ENCODE data around the gene HMX3. TPM values are rescaled to one million over a fixed set of nuclear protein-coding genes. Genes with fewer than 3 reads are reported as not detected.

The HMX3 gene
- total RNA-seq, 1 donor from 2014 or later: not detected

DNA sequence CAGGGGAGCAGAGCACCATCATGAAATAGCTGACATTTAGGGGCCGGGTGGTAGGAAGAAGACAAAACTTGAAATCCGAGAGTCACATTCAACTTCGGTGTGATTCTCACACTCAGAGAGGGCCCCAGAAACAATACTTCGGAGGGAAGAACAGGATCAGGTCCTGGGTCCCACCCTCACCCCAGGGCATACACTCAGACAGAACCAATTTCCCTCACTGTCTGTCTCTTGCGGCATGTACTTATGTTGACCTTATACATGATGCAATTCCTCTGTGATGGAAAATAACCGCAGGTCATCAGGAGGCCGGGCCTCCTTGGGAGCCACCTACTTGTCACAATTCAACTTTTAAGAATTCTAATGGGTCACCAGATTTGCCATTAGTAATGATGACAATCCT, 26.3 kb upstream of the HMX3 start:
- TF ChIP-seq, protein P1, sequence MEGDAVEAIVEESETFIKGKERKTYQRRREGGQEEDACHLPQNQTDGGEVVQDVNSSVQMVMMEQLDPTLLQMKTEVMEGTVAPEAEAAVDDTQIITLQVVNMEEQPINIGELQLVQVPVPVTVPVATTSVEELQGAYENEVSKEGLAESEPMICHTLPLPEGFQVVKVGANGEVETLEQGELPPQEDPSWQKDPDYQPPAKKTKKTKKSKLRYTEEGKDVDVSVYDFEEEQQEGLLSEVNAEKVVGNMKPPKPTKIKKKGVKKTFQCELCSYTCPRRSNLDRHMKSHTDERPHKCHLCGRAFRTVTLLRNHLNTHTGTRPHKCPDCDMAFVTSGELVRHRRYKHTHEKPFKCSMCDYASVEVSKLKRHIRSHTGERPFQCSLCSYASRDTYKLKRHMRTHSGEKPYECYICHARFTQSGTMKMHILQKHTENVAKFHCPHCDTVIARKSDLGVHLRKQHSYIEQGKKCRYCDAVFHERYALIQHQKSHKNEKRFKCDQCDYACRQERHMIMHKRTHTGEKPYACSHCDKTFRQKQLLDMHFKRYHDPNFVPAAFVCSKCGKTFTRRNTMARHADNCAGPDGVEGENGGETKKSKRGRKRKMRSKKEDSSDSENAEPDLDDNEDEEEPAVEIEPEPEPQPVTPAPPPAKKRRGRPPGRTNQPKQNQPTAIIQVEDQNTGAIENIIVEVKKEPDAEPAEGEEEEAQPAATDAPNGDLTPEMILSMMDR (conservative IDR thresholded peaks at IDR 0.05; ENCODE audit: low read depth, low read length): no peak
- no peak overlapping the region for H3K4me3 ChIP-seq (ENCODE audit: low read depth, low read length)
- DNase-seq (ENCODE audit: low read depth): no peak

DNA sequence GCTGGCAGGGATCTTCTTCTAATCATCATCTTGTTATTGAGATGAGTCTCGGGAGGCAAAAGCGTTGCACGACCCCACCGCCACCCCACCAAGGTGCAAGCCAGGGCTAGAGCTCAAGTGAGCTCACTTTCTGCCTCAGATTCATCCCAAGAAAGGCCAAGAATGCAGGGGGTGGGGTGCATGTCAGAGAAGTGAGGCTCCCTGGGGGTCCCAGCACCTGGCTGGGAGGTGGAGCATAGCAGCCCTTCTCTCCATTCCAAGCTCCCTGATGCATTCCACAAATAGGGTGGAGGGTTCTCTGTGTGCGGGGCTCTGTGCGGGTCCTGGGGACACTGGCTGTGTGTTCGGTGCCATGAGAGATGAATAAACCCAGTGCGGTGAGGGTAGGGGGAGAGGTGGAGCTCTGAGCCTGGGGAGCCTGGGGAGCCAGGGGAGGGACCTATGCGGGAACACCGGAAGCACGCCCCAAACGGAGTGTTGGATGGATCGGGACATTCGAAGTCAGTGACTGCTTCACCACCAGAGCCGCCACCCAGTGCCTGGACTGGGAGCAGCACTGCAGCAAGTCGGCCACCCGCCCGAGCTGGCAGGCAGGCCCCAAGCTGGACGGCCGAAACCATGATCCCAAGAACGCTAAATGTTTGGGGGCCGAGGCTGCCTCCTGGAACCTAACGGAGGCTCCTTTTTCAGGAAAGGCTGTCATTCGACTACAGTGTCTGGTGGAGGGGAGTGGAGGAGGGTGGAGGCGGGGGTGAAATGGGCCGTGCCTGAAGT, 17.9 kb upstream of the HMX3 start:
- no peak for DNase-seq (ENCODE audit: low read depth)
- TF ChIP-seq, protein P1 (conservative IDR thresholded peaks at IDR 0.05; ENCODE audit: low read depth, low read length): peak; percentile 9
- H3K4me3 ChIP-seq (ENCODE audit: low read depth, low read length): no peak overlapping the region

DNA sequence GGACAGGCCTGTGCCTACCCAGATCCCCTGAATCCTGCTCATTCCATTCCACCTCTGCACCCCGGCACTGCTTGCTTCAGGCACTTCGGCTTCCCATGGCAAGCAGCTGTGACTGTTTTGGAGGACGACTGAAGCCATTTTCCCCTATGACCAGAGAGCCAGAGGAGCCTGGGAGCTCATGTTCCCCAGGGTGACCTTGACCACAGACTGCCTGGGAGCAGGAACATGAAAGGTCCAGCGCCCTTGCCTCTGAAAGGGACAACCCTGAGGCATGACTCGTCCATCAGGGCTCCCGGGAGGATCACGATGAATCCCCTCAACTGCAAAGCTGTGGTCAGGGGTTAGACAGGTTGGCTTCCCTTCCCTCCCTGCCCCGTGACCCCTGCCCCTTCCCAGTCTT, 16.7 kb upstream of the HMX3 start:
- no peak for DNase-seq (ENCODE audit: low read depth)
- TF ChIP-seq, protein P1 (conservative IDR thresholded peaks at IDR 0.05; ENCODE audit: low read depth, low read length): no peak
- H3K4me3 ChIP-seq (ENCODE audit: low read depth, low read length): no peak overlapping the region

DNA sequence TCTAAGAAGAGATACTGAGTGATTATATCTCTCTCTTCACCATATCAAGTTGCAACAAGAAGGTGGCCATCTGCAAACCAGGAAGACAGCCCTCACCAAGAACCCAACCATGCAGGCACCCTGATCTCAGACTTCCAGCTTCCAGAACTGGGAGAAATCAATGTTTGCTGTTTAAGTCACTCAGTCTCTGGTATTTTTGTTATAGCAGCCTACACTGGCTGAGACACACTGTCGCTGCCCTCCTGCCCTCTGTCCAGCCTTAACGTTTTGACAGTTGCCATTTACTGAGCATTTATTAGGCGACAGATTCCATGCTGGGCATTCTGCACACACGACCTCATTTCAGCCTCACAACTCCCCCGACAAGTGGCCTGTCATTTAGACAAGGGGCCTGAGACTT, 9.5 kb upstream of the HMX3 start:
- no peak for DNase-seq (ENCODE audit: low read depth)
- no peak overlapping the region for H3K4me3 ChIP-seq (ENCODE audit: low read depth, low read length)
- TF ChIP-seq, protein P1 (conservative IDR thresholded peaks at IDR 0.05; ENCODE audit: low read depth, low read length): no peak

DNA sequence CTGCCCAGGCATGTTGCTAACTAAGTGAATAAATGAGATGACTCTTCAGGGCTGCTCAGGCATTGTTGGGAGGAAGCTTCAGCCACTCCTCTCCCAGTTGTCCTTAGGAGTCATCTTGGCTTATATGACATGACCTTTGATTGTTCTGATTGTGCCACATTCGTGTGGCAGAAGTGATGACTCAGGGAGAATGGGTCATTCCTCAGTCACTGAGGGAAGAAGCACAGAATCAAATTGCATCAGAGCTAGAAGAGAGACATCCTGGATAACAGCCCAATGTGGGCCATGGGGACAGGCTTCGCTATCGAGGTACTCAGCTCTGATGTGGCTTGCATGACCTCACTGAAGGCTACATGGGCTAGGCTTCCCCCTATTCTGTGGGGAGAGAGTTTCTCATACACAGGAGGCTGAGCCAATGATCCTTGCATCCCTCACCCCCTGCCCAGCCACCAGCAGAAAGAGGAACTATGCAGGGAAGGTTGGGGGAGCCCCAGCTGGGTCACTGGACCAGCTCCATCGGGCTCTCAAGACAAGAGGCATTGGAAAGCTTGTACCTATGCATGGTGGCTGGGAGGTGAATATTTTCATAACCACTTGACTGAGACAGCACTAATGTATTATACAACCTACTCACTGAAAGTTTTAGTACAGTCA, 6.0 kb upstream of the HMX3 start:
- no peak for DNase-seq (ENCODE audit: low read depth)
- TF ChIP-seq, protein P1 (conservative IDR thresholded peaks at IDR 0.05; ENCODE audit: low read depth, low read length): no peak
- no peak overlapping the region for H3K4me3 ChIP-seq (ENCODE audit: low read depth, low read length)

DNA sequence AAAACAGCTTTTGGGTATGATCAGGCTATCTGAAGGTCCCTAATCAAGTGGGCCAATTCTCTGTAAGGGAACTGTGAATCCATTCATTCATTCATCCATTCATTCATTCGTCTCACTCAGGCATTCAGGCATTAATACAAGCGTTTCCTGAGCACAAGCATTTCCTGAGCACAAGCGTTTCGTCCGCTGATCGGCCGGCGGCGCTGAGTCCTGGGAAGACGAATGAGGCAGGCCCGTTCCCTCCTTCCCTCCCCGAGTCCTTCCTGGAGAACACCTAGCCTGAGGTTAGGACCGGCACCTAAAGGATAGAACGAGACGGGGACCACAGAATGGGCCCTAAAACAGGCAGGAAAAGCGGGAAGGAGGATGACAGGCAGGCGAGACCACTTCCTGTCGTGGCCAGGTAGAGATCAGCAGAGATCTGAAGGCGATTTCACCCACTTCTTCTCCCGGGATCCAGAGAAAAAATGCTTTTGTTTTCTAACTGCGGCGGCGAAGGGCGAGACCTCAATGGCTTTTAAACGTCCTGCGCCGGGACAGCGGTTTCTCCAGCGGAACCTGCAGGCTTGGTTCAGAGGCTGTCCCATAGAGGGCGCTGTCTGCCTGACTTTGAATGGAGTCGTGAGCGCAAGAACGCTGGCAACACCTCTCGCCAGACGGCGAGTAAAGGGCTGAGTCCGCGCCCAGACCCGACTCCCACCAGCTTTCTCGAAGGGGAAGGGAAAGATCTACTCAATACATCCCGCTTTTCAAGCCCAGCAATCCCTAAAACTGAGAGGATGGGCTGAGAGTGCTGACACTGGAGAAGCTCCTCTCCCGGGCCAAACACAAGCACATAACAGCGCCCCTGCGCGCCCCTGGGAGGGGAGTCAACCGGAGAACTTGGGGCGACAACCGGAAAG, 2.9 kb upstream of the HMX3 start:
- peak; percentile 31 for DNase-seq (ENCODE audit: low read depth)
- H3K4me3 ChIP-seq (ENCODE audit: low read depth, low read length): peak overlapping the region; percentile 49
- TF ChIP-seq, protein P1 (conservative IDR thresholded peaks at IDR 0.05; ENCODE audit: low read depth, low read length): peak; percentile 93

Data from epithelial cell of proximal tubule (primary cell).